RWPE2 (cell line): ENCODE data around the gene ASF1B.

Source experiments
- ATAC-seq: fragments of 200-7000 bp; cut with Tn5 transposase; 3 replicates; pipeline ENCODE4 v1.9.1; 2021; ENCODE audit warnings: low read depth
- DNase-seq: peaks from one replicate; pipeline ENCODE4 v3.0.0-alpha.2; 2020; ENCODE audit warnings: low spot score
- H3K27ac ChIP-seq: fragments of 450-650 bp; 2 replicates; pipeline ENCODE4 v1.5.1; 2017; ENCODE audit warnings: mild to moderate bottlenecking; ENCODE audit not compliant: poor library complexity, severe bottlenecking
- H3K27me3 ChIP-seq: fragments of 250-450 bp; sonication (Bioruptor Pico); 2 replicates; pipeline ENCODE4 v1.5.1; 2021; ENCODE audit warnings: mild to moderate bottlenecking, moderate library complexity; ENCODE audit not compliant: insufficient read depth, poor library complexity, severe bottlenecking
- H3K36me3 ChIP-seq: fragments of 250-450 bp; sonication (Bioruptor Pico); 2 replicates; pipeline ENCODE4 v1.5.1; 2020; ENCODE audit warnings: low read depth, mild to moderate bottlenecking, moderate library complexity
- H3K4me1 ChIP-seq: fragments of 250-450 bp; sonication (Bioruptor Pico); 2 replicates; pipeline ENCODE4 v1.5.1; 2021; ENCODE audit warnings: mild to moderate bottlenecking, moderate library complexity; ENCODE audit not compliant: insufficient read depth, poor library complexity, severe bottlenecking
- H3K4me3 ChIP-seq: fragments of 250-450 bp; sonication (Bioruptor Pico); 2 replicates; pipeline ENCODE4 v1.5.1; 2021; ENCODE audit warnings: mild to moderate bottlenecking, moderate library complexity; ENCODE audit not compliant: severe bottlenecking
- H3K9me3 ChIP-seq: fragments of 250-450 bp; sonication (Bioruptor Pico); 2 replicates; pipeline ENCODE4 v1.5.1; 2021; ENCODE audit warnings: mild to moderate bottlenecking, moderate library complexity; ENCODE audit not compliant: severe bottlenecking
- TF ChIP-seq, protein P1 (sequence below): fragments of 450-650 bp; IDR thresholded peaks from one replicate; pipeline ENCODE4 v1.5.1; 2017; ENCODE audit warnings: mild to moderate bottlenecking, moderate library complexity; ENCODE audit not compliant: poor library complexity, severe bottlenecking

The ASF1B gene

GRCh38 chr19:14081797-14082674, 54.4 kb downstream of the ASF1B start:
- H3K27me3 ChIP-seq = no peaks in the 10 kb centered on the region
- H3K4me1 ChIP-seq = no peaks in the 10 kb centered on the region
- H3K36me3 ChIP-seq = no peaks in the 10 kb centered on the region
- peak overlapping the region; percentile 35 for H3K27ac ChIP-seq
- no peaks in the 10 kb centered on the region for H3K9me3 ChIP-seq
- ATAC-seq = peak; percentile 27
- no peak for DNase-seq
- H3K4me3 ChIP-seq = peak overlapping the region; percentile 62
- TF ChIP-seq, protein P1, sequence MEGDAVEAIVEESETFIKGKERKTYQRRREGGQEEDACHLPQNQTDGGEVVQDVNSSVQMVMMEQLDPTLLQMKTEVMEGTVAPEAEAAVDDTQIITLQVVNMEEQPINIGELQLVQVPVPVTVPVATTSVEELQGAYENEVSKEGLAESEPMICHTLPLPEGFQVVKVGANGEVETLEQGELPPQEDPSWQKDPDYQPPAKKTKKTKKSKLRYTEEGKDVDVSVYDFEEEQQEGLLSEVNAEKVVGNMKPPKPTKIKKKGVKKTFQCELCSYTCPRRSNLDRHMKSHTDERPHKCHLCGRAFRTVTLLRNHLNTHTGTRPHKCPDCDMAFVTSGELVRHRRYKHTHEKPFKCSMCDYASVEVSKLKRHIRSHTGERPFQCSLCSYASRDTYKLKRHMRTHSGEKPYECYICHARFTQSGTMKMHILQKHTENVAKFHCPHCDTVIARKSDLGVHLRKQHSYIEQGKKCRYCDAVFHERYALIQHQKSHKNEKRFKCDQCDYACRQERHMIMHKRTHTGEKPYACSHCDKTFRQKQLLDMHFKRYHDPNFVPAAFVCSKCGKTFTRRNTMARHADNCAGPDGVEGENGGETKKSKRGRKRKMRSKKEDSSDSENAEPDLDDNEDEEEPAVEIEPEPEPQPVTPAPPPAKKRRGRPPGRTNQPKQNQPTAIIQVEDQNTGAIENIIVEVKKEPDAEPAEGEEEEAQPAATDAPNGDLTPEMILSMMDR = no peak

DNA sequence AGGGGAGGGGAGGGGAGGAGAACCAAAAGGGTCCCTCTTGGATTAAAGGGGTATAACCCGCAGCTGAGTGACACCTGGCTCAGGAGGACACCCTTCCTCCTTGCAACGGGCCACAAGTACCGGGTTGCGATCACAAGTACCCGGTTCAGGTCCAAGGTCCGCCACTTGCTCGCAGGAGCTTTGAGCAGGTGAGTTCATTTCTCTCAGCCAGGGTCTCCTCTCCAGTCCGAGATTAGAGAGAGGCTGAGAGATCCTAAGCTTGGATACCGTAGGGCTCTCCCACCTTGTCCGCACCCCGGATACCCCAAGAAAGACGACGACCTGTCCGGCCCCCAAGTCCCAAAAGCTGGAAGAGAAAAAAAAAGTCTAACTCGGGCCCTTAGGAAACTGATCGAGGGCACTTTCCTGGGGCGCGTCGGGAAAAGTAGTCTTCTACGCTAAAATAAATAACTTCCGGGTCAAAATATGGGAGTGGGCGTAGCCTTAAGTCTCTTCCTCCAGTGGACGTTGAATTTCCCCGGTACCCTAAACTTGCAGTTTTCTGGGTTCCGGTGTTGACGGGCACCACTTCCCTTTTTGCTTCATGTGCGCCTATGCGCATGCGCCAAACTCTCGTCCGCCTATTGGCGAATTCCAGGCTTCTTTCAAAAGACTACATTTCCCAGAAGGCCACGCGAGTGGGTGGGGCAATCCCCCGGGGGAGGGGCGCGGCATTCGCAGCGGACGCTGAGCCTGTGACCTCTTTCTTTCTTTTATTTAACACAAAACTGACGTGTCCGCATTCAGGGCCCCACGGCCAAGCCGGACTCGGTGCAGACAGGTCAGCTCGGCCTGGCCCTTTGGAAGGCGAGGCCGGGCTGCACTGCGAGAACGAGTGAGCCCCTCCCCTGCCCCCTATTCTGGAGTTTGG, 55.2 kb downstream of the ASF1B start:
- Histone ChIP-seq H3K27me3 (no peaks in the 10 kb centered on the region), H3K4me3 (peak overlapping the region; percentile 62), H3K4me1 (no peaks in the 10 kb centered on the region), H3K36me3 (no peaks in the 10 kb centered on the region), H3K27ac (peak overlapping the region; percentile 35), H3K9me3 (no peaks in the 10 kb centered on the region)
- ATAC-seq = peak; percentile 92
- TF ChIP-seq, protein P1 = no peak
- peak; percentile 95 for DNase-seq

- H3K4me1 ChIP-seq = no peaks in the 10 kb centered on the region
- TF ChIP-seq, protein P1 = no peak
- H3K36me3 ChIP-seq = no peaks in the 10 kb centered on the region
- H3K27me3 ChIP-seq = no peaks in the 10 kb centered on the region
- DNase-seq = no peak
- ATAC-seq = no peak
- no peak overlapping the region for H3K4me3 ChIP-seq
- no peaks in the 10 kb centered on the region for H3K9me3 ChIP-seq
- H3K27ac ChIP-seq = no peak overlapping the region
Measured at GRCh38 chr19:14078411-14078810, 58.0 kb downstream of the ASF1B start.

DNA sequence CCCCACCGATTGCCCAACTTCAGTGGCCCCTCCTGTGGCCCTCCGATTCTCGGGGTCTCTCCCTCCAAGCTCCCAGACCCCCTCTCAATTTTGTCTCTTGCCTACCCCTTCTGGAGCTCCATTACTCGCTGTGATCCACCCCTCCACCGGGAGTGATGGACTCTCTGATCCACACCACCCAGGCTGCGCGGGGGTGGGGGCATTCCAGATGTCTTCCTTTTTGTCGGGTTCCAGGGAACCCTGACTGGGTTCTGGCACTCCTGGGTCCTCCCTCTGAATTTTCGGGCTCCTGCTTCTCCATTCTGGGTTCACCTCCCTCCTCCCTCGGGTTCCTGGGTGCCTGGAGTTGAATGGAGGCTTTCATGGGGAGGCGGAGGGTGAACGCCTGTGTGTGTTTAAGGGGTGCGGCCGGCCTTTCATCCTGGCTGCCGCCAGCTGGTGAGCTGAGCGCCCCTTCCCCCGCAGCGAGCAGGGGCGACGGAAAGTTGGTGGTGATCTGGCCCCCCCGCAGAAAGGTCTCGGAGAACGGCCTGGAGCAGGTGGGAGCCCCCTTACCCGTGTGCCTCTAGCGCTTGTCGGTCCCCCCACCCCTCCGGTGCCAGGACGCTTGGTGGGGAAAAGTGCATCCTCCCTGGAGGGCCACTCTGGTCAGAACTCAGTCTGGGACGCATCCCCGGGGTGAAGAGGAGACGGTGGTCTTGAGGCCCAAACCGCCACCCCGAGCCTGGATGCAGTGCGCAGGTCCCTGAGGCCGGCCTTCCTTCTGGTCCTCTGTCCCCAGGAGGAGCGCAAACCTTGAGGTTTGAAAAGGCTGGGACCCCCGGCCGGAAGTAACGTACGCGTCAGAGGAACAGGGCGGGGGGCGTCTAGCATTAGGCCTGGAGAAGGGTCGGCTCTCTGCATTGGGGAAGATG, 62.2 kb downstream of the ASF1B start:
- Histone ChIP-seq H3K27ac (peak overlapping the region; percentile 32), H3K27me3 (peaks cover 8% of the 10 kb centered on the region), H3K4me1 (no peaks in the 10 kb centered on the region), H3K36me3 (no peaks in the 10 kb centered on the region), H3K4me3 (peak overlapping the region; percentile 62), H3K9me3 (no peaks in the 10 kb centered on the region)
- TF ChIP-seq, protein P1 = no peak
- ATAC-seq (peak; percentile 33; the same call in 2 of the 3 replicates), DNase-seq (no peak)
